Fibroblast of lung (primary cell): ENCODE measurements around the gene TMEM30B.

Experiments used
- CTCF ChIP-seq, 2 donors: IDR thresholded peaks in 1 of 2; conservative IDR thresholded peaks in 1 of 2; 1 replicate in 1 of 2; 2 replicates in 1 of 2; pipeline ENCODE4 v1.5.1; 2011 to 2012; ENCODE audit warnings: low read length in 2 of 2, control low read depth in 1 of 2, inconsistent platforms in 1 of 2, low read depth in 1 of 2, mild to moderate bottlenecking in 1 of 2
- EZH2 ChIP-seq: IDR thresholded peaks from 2 replicates; pipeline ENCODE4 v1.5.1; 2012; ENCODE audit warnings: low read length, control low read depth, mild to moderate bottlenecking; ENCODE audit errors: missing control alignments

DNA sequence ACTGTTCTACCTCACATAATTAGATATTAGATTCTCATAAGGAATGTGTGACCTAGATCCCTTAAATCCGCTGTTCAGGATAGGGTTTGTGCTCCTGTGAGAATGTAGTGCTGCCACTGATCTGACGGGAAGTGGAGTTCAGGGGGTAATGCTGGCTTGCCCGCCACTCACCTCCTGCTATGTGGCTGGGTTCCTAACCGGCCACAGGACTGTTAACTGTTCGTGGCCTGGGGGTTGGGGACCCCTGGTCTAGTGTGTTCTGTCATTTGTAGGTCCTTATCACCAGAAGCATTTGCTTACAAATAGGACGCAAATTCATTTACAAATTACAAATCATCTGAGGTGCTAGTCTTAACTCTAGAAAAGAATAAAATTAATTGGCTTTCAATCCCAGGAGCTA is 16.4 kb upstream of the TMEM30B start:
- no peak for TF ChIP-seq CTCF (conservative IDR thresholded peaks at IDR 0.05 in 1 of 2, IDR thresholded peaks at IDR 0.05 in 1 of 2; ENCODE audit: low read depth in 1 of 2, low read length in 2 of 2)
- TF ChIP-seq EZH2 = no peak
